RWPE2 (cell line): Measurements from ENCODE around the gene EPS8L2.
A peak's percentile ranks its signal among the peaks of the same experiment; 100 is the strongest.

Experiments used
- ATAC-seq: fragments of 200-7000 bp; cut with Tn5 transposase; 3 replicates; pipeline ENCODE4 v1.9.1; 2021; ENCODE audit warnings: low read depth
- DNase-seq: peaks from one replicate; pipeline ENCODE4 v3.0.0-alpha.2; 2020; ENCODE audit warnings: low spot score
- H3K27ac ChIP-seq: fragments of 450-650 bp; 2 replicates; pipeline ENCODE4 v1.5.1; 2017; ENCODE audit warnings: mild to moderate bottlenecking; ENCODE audit not compliant: poor library complexity, severe bottlenecking
- H3K27me3 ChIP-seq: fragments of 250-450 bp; sonication (Bioruptor Pico); 2 replicates; pipeline ENCODE4 v1.5.1; 2021; ENCODE audit warnings: mild to moderate bottlenecking, moderate library complexity; ENCODE audit not compliant: insufficient read depth, poor library complexity, severe bottlenecking
- H3K36me3 ChIP-seq: fragments of 250-450 bp; sonication (Bioruptor Pico); 2 replicates; pipeline ENCODE4 v1.5.1; 2020; ENCODE audit warnings: low read depth, mild to moderate bottlenecking, moderate library complexity
- H3K4me1 ChIP-seq: fragments of 250-450 bp; sonication (Bioruptor Pico); 2 replicates; pipeline ENCODE4 v1.5.1; 2021; ENCODE audit warnings: mild to moderate bottlenecking, moderate library complexity; ENCODE audit not compliant: insufficient read depth, poor library complexity, severe bottlenecking
- H3K4me3 ChIP-seq: fragments of 250-450 bp; sonication (Bioruptor Pico); 2 replicates; pipeline ENCODE4 v1.5.1; 2021; ENCODE audit warnings: mild to moderate bottlenecking, moderate library complexity; ENCODE audit not compliant: severe bottlenecking
- H3K9me3 ChIP-seq: fragments of 250-450 bp; sonication (Bioruptor Pico); 2 replicates; pipeline ENCODE4 v1.5.1; 2021; ENCODE audit warnings: mild to moderate bottlenecking, moderate library complexity; ENCODE audit not compliant: severe bottlenecking
- CTCF ChIP-seq: fragments of 450-650 bp; IDR thresholded peaks from one replicate; pipeline ENCODE4 v1.5.1; 2017; ENCODE audit warnings: mild to moderate bottlenecking, moderate library complexity; ENCODE audit not compliant: poor library complexity, severe bottlenecking

Gene EPS8L2

GRCh38 chr11:705646-706438 is at the start of gene EPS8L2:
Gene EPS8L2 (plus strand): TSS chr11:706231. CDS start chr11:709408, 3,177 bp downstream.
- Histone ChIP-seq H3K4me1 (peaks cover 28% of the 10 kb centered on the region), H3K9me3 (no peaks in the 10 kb centered on the region), H3K27me3 (no peaks in the 10 kb centered on the region), H3K4me3 (peak within 1 kb of the TSS; percentile 88), H3K36me3 (peaks cover 31% of the 10 kb centered on the region), H3K27ac (peak within 1 kb of the TSS; percentile 94)
- DNase-seq, result peak; percentile 81
- no peak for TF ChIP-seq CTCF
- ATAC-seq, result peak; percentile 34

DNA sequence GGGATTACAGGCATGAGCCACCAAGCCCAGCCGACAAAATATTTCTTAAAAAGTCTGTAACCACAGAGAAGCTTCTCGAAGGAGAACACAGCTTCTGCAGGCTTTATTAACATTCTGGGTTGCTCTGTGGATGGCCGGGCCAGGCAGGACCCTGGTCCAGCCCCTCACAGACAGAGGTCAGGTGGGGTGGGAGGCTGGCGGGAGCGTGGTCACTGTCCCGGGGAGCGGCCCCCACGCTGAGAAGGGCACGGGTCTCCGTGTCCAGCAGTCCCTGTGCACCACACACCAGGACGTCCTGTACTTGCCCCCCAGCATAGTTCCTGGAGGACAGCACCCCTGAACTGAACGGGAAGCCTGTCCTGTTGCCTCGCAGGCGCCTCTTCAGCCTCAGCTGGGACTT is 49.6 kb upstream of the EPS8L2 start:
- ATAC-seq, result no peak
- DNase-seq, result no peak

GRCh38 chr11:656866-657265 is 49.2 kb upstream of the EPS8L2 start:
- H3K36me3 ChIP-seq, result peaks cover 40% of the 10 kb centered on the region
- TF ChIP-seq CTCF, result no peak
- no peaks in the 10 kb centered on the region for H3K4me1 ChIP-seq
- ATAC-seq, result no peak
- DNase-seq, result no peak
- H3K4me3 ChIP-seq, result no peak overlapping the region
- H3K9me3 ChIP-seq, result no peaks in the 10 kb centered on the region
- H3K27me3 ChIP-seq, result no peaks in the 10 kb centered on the region
- H3K27ac ChIP-seq, result no peak overlapping the region

More for the DNA sequence above, 49.6 kb upstream of the EPS8L2 start:
- H3K4me1 ChIP-seq, result no peaks in the 10 kb centered on the region
- H3K9me3 ChIP-seq, result no peaks in the 10 kb centered on the region
- H3K27ac ChIP-seq, result no peak overlapping the region
- TF ChIP-seq CTCF, result no peak
- H3K27me3 ChIP-seq, result no peaks in the 10 kb centered on the region
- H3K36me3 ChIP-seq, result peaks cover 40% of the 10 kb centered on the region
- no peak overlapping the region for H3K4me3 ChIP-seq

DNA sequence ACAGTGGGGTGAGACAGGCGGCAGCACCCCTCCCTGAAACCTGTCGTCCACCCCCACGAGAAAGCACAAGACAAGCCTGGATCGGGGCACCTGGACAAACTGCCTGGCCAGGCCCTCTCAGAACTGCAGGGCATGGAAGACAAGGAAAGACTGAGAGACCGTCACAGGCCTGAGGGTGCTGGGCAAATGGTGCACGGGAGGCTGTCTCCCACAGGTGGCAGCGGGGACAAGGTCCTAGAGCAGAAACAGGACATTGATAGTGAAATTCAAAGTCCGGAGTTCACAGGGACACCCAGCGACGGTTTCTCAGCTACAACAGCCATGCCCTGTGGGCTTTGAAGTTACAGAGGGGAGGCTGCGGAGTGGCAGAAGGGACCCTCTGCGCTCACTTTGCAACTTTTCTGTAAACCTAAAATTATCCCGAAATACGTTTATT is 48.3 kb upstream of the EPS8L2 start:
- ATAC-seq (no peak), DNase-seq (no peak)
- H3K27me3 ChIP-seq, result no peaks in the 10 kb centered on the region

More for the DNA sequence above, 48.3 kb upstream of the EPS8L2 start:
- Histone ChIP-seq H3K27ac (no peak overlapping the region), H3K4me1 (no peaks in the 10 kb centered on the region), H3K36me3 (peaks cover 39% of the 10 kb centered on the region), H3K4me3 (no peak overlapping the region), H3K9me3 (no peaks in the 10 kb centered on the region)
- TF ChIP-seq CTCF, result no peak
